Measurements from ENCODE around the gene CLCNKB.

DNA sequence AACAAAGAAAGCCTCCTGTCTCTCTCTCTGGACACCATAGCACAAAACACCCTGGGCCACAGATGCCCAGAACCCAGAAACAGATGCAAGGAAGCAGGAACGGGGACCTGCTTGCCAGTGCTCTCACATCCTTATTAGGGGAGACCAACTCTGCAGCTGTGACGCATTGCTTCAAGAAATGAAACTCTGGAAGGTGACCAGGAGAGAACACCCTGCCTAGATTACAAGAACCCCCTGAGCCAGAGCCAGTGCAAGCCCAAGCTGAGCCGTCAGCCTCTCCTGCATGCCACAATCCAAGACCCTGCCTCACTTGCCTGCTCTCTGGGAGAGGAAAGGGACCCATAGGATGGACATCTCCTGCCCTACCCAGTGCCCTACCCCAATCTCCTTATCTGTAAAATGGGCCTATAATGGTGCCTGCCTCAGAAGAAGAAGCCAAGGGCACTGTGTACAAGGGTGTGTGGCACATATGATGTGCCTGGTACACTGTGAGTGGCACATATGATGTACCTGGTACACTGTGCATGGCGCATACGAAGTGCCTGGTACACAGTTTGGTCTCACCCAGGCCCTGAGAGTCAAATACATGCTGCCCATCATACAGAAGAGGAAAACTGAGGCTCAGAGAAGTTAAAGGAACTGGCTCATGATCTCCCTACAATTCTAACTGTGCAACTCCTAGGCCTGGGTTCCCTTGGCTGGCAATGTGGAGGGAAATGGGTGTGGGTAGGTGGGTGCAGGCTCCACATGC, 46.7 kb downstream of the CLCNKB start:
- TF ChIP-seq TAF1 (IDR thresholded peaks at IDR 0.05; ENCODE audit: low read depth, low read length) (no peak), POLR2A (IDR thresholded peaks at IDR 0.05; ENCODE audit: low read depth, low read length) (no peak), POLR2AphosphoS5 (IDR thresholded peaks at IDR 0.05; ENCODE audit: low read depth, low read length) (no peak), SPI1 (IDR thresholded peaks at IDR 0.05; ENCODE audit: low read depth, low read length) (no peak), POU2F2 (IDR thresholded peaks at IDR 0.05; ENCODE audit: low read depth, low read length) (no peak), PAX5 (IDR thresholded peaks at IDR 0.05; ENCODE audit: insufficient read depth, low read length, severe bottlenecking) (no peak)

Data from GM12891 (cell line).